H9 (cell line): ENCODE results near the gene PDCL3. TPM values are rescaled to one million over a fixed set of nuclear protein-coding genes. Genes with fewer than 3 reads are reported as not detected.

ENCODE experiments used
- DNase-seq: peaks from one replicate; pipeline ENCODE4 v3.0.0-alpha.2; 2017
- H2AFZ ChIP-seq: one replicate; pipeline ENCODE4 v1.6.1; 2013; ENCODE audit warnings: mild to moderate bottlenecking, low read length, control low read depth, moderate library complexity
- H2AK5ac ChIP-seq: 2 replicates; pipeline ENCODE4 v1.6.1; 2013; ENCODE audit warnings: low read length, control low read depth, mixed read lengths; ENCODE audit not compliant: insufficient read length
- H2BK120ac ChIP-seq: one replicate; pipeline ENCODE4 v1.6.1; 2013; ENCODE audit warnings: low read depth, mild to moderate bottlenecking, low read length, control low read depth, inconsistent platforms; ENCODE audit not compliant: poor library complexity, severe bottlenecking
- H2BK12ac ChIP-seq: 2 replicates; pipeline ENCODE4 v1.6.1; 2013; ENCODE audit warnings: low read length, control low read depth, mixed read lengths, low read depth; ENCODE audit not compliant: insufficient read length
- H2BK15ac ChIP-seq: 2 replicates; pipeline ENCODE4 v1.6.1; 2013; ENCODE audit warnings: low read depth, low read length, control low read depth
- H2BK20ac ChIP-seq: one replicate; pipeline ENCODE4 v1.6.1; 2013; ENCODE audit warnings: low read depth, mild to moderate bottlenecking, low read length, control low read depth, inconsistent platforms; ENCODE audit not compliant: poor library complexity, severe bottlenecking
- H2BK5ac ChIP-seq: 2 replicates; pipeline ENCODE4 v1.6.1; 2013; ENCODE audit warnings: low read length, control low read depth, mixed read lengths; ENCODE audit not compliant: insufficient read length
- H3K14ac ChIP-seq: 2 replicates; pipeline ENCODE4 v1.6.1; 2013; ENCODE audit warnings: low read length, control low read depth; ENCODE audit not compliant: insufficient read depth
- H3K18ac ChIP-seq: 2 replicates; pipeline ENCODE4 v1.6.1; 2013; ENCODE audit warnings: low read depth, mild to moderate bottlenecking, mixed read lengths, low read length, control low read depth; ENCODE audit not compliant: insufficient read length
- H3K23ac ChIP-seq: 2 replicates; pipeline ENCODE4 v1.6.1; 2013; ENCODE audit warnings: low read length, control low read depth, mixed read lengths, low read depth; ENCODE audit not compliant: insufficient read length
- H3K23me2 ChIP-seq: 2 replicates; pipeline ENCODE4 v1.6.1; 2013; ENCODE audit warnings: low read depth, mild to moderate bottlenecking, mixed read lengths, low read length, control low read depth; ENCODE audit not compliant: insufficient read length, poor library complexity, severe bottlenecking
- H3K27ac ChIP-seq: 2 replicates; pipeline ENCODE4 v1.5.1; 2013; ENCODE audit warnings: low read length, control low read depth, mixed read lengths, low read depth; ENCODE audit not compliant: insufficient read length
- H3K27me3 ChIP-seq: 2 replicates; pipeline ENCODE4 v1.6.1; 2013; ENCODE audit warnings: low read length, control low read depth, inconsistent platforms; ENCODE audit not compliant: insufficient read depth
- H3K4ac ChIP-seq: 2 replicates; pipeline ENCODE4 v1.6.1; 2013; ENCODE audit warnings: low read depth, mild to moderate bottlenecking, control low read depth, inconsistent platforms, low read length, moderate library complexity
- H3K4me1 ChIP-seq: 2 replicates; pipeline ENCODE4 v1.6.1; 2013; ENCODE audit warnings: low read length, control low read depth, inconsistent platforms; ENCODE audit not compliant: insufficient read depth
- H3K4me2 ChIP-seq: 2 replicates; pipeline ENCODE4 v1.6.1; 2013; ENCODE audit warnings: low read length, control low read depth, mixed read lengths; ENCODE audit not compliant: insufficient read length, insufficient read depth
- H3K56ac ChIP-seq: 2 replicates; pipeline ENCODE4 v1.6.1; 2013; ENCODE audit warnings: low read depth, mild to moderate bottlenecking, mixed read lengths, low read length, control low read depth; ENCODE audit not compliant: insufficient read length
- H3K79me1 ChIP-seq: 2 replicates; pipeline ENCODE4 v1.6.1; 2013; ENCODE audit warnings: low read depth, mild to moderate bottlenecking, moderate library complexity, low read length, control low read depth, inconsistent platforms; ENCODE audit not compliant: insufficient read depth, poor library complexity, severe bottlenecking
- H3K79me2 ChIP-seq: 2 replicates; pipeline ENCODE4 v1.6.1; 2013; ENCODE audit warnings: low read length, control low read depth, inconsistent platforms; ENCODE audit not compliant: insufficient read depth
- H3K9ac ChIP-seq: 2 replicates; pipeline ENCODE4 v1.6.1; 2013; ENCODE audit warnings: low read length, control low read depth, mixed read lengths; ENCODE audit not compliant: insufficient read length; ENCODE audit errors: extremely low read depth
- H3K9me3 ChIP-seq: one replicate; pipeline ENCODE4 v1.6.1; 2013; ENCODE audit warnings: low read depth, low read length, inconsistent platforms; ENCODE audit not compliant: control insufficient read depth
- H3T11ph ChIP-seq: one replicate; pipeline ENCODE4 v1.6.1; 2013; ENCODE audit warnings: mild to moderate bottlenecking, low read length, control low read depth, inconsistent platforms
- H4K20me1 ChIP-seq: one replicate; pipeline ENCODE4 v1.6.1; 2013; ENCODE audit not compliant: control insufficient read depth, insufficient read length, insufficient read depth
- H4K5ac ChIP-seq: 2 replicates; pipeline ENCODE4 v1.6.1; 2013; ENCODE audit warnings: low read depth, mild to moderate bottlenecking, mixed read lengths, low read length, control low read depth; ENCODE audit not compliant: insufficient read length
- H4K8ac ChIP-seq: replicated peaks from 2 replicates; pipeline ENCODE4 v1.6.1; 2013; ENCODE audit warnings: low read length, control low read depth, mixed read lengths, low read depth; ENCODE audit not compliant: insufficient read length
- H4K91ac ChIP-seq: 2 replicates; pipeline ENCODE4 v1.6.1; 2013; ENCODE audit warnings: low read depth, mild to moderate bottlenecking, moderate library complexity, mixed read lengths, low read length, control low read depth; ENCODE audit not compliant: insufficient read length
- H3K27ac Mint-ChIP-seq, 3 experiments: 2 replicates in 2 of 3; 3 replicates in 1 of 3; pipeline ENCODE4 v1.8.0; 2020 to 2021; ENCODE audit warnings: mixed read lengths in 3 of 3, mild to moderate bottlenecking in 1 of 3, moderate library complexity in 1 of 3
- H3K27me3 Mint-ChIP-seq: 2 replicates; pipeline ENCODE4 v1.8.0; 2021; ENCODE audit warnings: low read depth, mild to moderate bottlenecking, moderate library complexity, mixed read lengths
- H3K36me3 Mint-ChIP-seq, 3 experiments: 2 replicates in 2 of 3; 3 replicates in 1 of 3; pipeline ENCODE4 v1.8.0; 2020 to 2021; ENCODE audit warnings: low read depth in 3 of 3, mixed read lengths in 3 of 3; ENCODE audit not compliant: insufficient read depth in 1 of 3
- H3K4me1 Mint-ChIP-seq, 2 experiments: 2 replicates each; pipeline ENCODE4 v1.8.0; 2020; ENCODE audit warnings: mixed read lengths in 2 of 2
- H3K4me3 Mint-ChIP-seq, 2 experiments: 2 replicates in 1 of 2; 3 replicates in 1 of 2; pipeline ENCODE4 v1.8.0; 2020 to 2021; ENCODE audit warnings: mild to moderate bottlenecking in 2 of 2, mixed read lengths in 2 of 2, moderate library complexity in 1 of 2
- H3K9me3 Mint-ChIP-seq, 2 experiments: 2 replicates in 1 of 2; 3 replicates in 1 of 2; pipeline ENCODE4 v1.8.0; 2020; ENCODE audit warnings: mild to moderate bottlenecking in 2 of 2, mixed read lengths in 2 of 2, moderate library complexity in 1 of 2
- CTCF ChIP-seq: fragments of 200-600 bp; sonication (generic); conservative IDR thresholded peaks from 3 replicates; pipeline ENCODE4 v1.8.0; 2021; ENCODE audit warnings: antibody characterized with exemption, mild to moderate bottlenecking
- WGBS: extraction: QIAGEN DNeasy Blood & Tissue Kit; methylation state at CpG from one replicate; pipeline ENCODE4 v1.1.7; 2013; ENCODE audit warnings: missing lambda C conversion rate, low lambda C conversion rate, mixed read lengths; ENCODE audit not compliant: insufficient read length; ENCODE audit errors: extremely low coverage; 5-methylcytosine and 5-hydroxymethylcytosine counted together
- total RNA-seq: library from RNA; stranded (reverse); gene quantifications from 2 replicates; pipeline ENCODE4 v1.2.1, GENCODE V29; 2021

The PDCL3 gene
- total RNA-seq, 1 experiment from 2014 or later, result 39.4 TPM

DNA sequence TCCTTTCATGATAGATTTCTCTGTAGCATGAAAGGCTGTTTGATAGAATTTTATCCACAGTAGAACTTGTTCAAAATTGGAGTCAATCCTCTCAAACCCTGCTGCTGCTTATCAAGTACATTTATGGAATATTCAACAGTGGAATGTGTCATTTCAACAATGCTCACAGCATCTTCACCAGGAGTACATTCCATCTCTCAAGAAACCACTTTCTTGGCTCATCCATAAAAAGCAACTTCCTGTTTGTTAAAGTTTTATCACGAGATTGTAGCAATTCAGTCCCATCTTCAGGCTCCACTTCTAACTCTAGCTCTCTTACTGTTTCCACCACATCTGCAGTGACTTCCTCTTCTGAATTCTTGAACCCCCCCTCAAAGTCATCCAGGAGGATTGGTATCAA lies 29.4 kb downstream of the PDCL3 start:
- Mint-ChIP-seq H3K36me3 (no peaks in the 10 kb centered on the region), H3K27ac (no peak overlapping the region), H3K4me3 (no peak overlapping the region), H3K9me3 (peaks cover 0 to 3% of the 10 kb centered on the region in 2 experiments; a peak in 1 of 5 replicates), H3K4me1 (no peaks in the 10 kb centered on the region), H3K27me3 (peaks cover 11% of the 10 kb centered on the region; the same call in 1 of the 2 replicates)
- Histone ChIP-seq H2BK5ac (no peak overlapping the region), H2BK15ac (no peak overlapping the region), H3K56ac (no peak overlapping the region), H2AFZ (no peak overlapping the region), H3K79me2 (no peaks in the 10 kb centered on the region), H3K9ac (no peak overlapping the region), H3K27me3 (no peaks in the 10 kb centered on the region), H3K9me3 (no peaks in the 10 kb centered on the region), H4K91ac (no peak overlapping the region), H3K4me2 (no peak overlapping the region), H3K27ac (no peak overlapping the region), H3K4me1 (no peaks in the 10 kb centered on the region), H4K20me1 (no peaks in the 10 kb centered on the region), H3K23me2 (no peaks in the 10 kb centered on the region), H3K4ac (no peak overlapping the region), H2BK20ac (no peak overlapping the region), H3K14ac (no peak overlapping the region), H3K18ac (no peak overlapping the region), H2AK5ac (no peak overlapping the region), H3K23ac (no peak overlapping the region), H3T11ph (no peak overlapping the region), H2BK120ac (no peak overlapping the region), H4K5ac (no peak overlapping the region), H3K79me1 (no peaks in the 10 kb centered on the region), H2BK12ac (no peak overlapping the region), H4K8ac (no peak overlapping the region)
- WGBS, result no CpG with 5 or more reads among the region's 1 CpG
- no peak for DNase-seq
- TF ChIP-seq CTCF, result no peak
